Measurements from ENCODE around the gene KCNH2.

- TF ChIP-seq FOXK2 (IDR thresholded peaks at IDR 0.05) (no peak), FOXM1 (IDR thresholded peaks at IDR 0.05; ENCODE audit: borderline replicate concordance) (no peak), LEF1 (IDR thresholded peaks at IDR 0.05; ENCODE audit: borderline replicate concordance) (no peak), TARDBP (IDR thresholded peaks at IDR 0.05) (no peak), PKNOX1 (IDR thresholded peaks at IDR 0.05) (no peak), NFRKB (IDR thresholded peaks at IDR 0.05) (no peak)
These were observed 25.5 kb upstream of the KCNH2 start for GRCh38 chr7:151003572-151003971.

Measured in HEK293T (cell line).